ENCODE measurements around the gene GLIS1. TPM values are rescaled to one million over a fixed set of nuclear protein-coding genes. Genes with fewer than 3 reads are reported as not detected.

GLIS1 gene
- total RNA-seq, 1 experiment from 2014 or later = 0.39 TPM

DNA sequence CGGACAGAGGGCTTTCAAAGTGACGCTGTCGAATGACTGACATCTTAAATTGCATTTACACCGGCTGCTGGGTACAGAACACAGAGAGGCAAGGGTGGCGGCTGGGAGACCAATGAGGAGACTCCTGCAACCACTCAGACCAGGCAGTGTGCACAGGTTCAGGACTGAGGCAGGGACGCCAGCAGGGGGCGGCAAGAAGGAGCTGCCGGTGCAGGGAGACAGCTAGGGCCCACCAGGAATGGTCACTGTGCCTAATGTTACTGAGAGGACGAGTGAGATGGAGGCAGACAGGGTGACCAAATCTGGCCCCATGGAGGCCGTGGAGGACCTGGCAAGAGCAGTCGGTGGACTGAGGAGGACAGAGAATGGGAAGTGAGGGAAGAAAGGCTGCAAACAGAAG is 23.5 kb downstream of the GLIS1 start:
- POLR2A ChIA-PET = no interaction called here
- intact Hi-C loops (cut with micrococcal nuclease) = loop anchor here (2.0 kb wide), 1 partner anchor 39 kb away; no protein-coding TSS in a partner anchor
- peaks cover 13% of the 10 kb centered on the region; the same call in 1 of the 2 replicates for H3K27me3 ChIP-seq (ENCODE audit: insufficient read depth, low read length)

More for the DNA sequence above, 23.5 kb downstream of the GLIS1 start:
- TF ChIP-seq ZNF274 (IDR thresholded peaks at IDR 0.05; ENCODE audit: low read depth, low read length) (no peak), CTCF (IDR thresholded peaks at IDR 0.05 in 2 of 3, conservative IDR thresholded peaks at IDR 0.05 in 1 of 3; ENCODE audit: borderline replicate concordance in 1 of 3, insufficient read depth in 1 of 3, low read depth in 2 of 3, low read length in 2 of 3) (peak; percentile 29 to 70 (median 66); a peak in 5 of 6 replicates), EGR1 (IDR thresholded peaks at IDR 0.05; ENCODE audit: low read depth) (no peak), POLR2A (IDR thresholded peaks at IDR 0.05; ENCODE audit: borderline replicate concordance, extremely low read depth, insufficient read depth, insufficient read length) (no peak), RAD21 (IDR thresholded peaks at IDR 0.05; ENCODE audit: low read depth) (peak; percentile 51), MAX (IDR thresholded peaks at IDR 0.05) (no peak), REST (IDR thresholded peaks at IDR 0.05; ENCODE audit: low read depth) (no peak), EZH2 (IDR thresholded peaks at IDR 0.05) (no peak)
- no peaks in the 10 kb centered on the region for H3K79me2 ChIP-seq (ENCODE audit: insufficient read depth, low read length)
- H4K20me1 ChIP-seq (ENCODE audit: insufficient read depth) = no peaks in the 10 kb centered on the region
- no peaks in the 10 kb centered on the region for H3K4me1 ChIP-seq (ENCODE audit: control insufficient read depth in 1 of 2, insufficient read depth in 2 of 2, low read length in 2 of 2)
- ChIA-PET CTCF (interaction anchor here (0.6 to 1.4 kb wide), 7 partner anchors 9 to 487 kb away, joined by 3 to 9 read pairs (median 4); no protein-coding TSS in a partner anchor), RAD21 (ENCODE audit: low non-redundant PET in 1 of 2, low total read pairs in 2 of 2, uncharacterized antibody in 2 of 2, unreplicated experiment in 2 of 2) (no interaction called here)
- H3K9ac ChIP-seq (ENCODE audit: low read length) = no peak overlapping the region
- H3K9me3 ChIP-seq (ENCODE audit: control insufficient read depth in 1 of 2, insufficient read depth in 1 of 2, low read depth in 1 of 2, low read length in 2 of 2) = no peaks in the 10 kb centered on the region
- peak; percentile 99 for ATAC-seq
- no peak overlapping the region for H3K4me2 ChIP-seq (ENCODE audit: low read length)
- H3K36me3 ChIP-seq (ENCODE audit: control insufficient read depth in 1 of 2, insufficient read depth in 2 of 2, low read length in 2 of 2) = no peaks in the 10 kb centered on the region
- DNase-seq (ENCODE audit: low read depth, low spot score) = no peak
- H2AFZ ChIP-seq (ENCODE audit: low read depth, low read length, poor library complexity, severe bottlenecking) = no peak overlapping the region
- H3K27ac ChIP-seq (ENCODE audit: low read depth, low read length) = no peak overlapping the region
- no peaks in the 10 kb centered on the region for H3K9me2 ChIP-seq (ENCODE audit: insufficient read depth)
- BruUV-seq (replicated peaks) = no TSS peak
- H3K4me3 ChIP-seq (replicated peaks in 1 of 2; ENCODE audit: low read depth in 1 of 2, low read length in 2 of 2) = no peak overlapping the region
